ENCODE data around the gene EGR4. TPM values are rescaled to one million over a fixed set of nuclear protein-coding genes. Genes with fewer than 3 reads are reported as not detected.

EGR4 gene
- polyA plus RNA-seq, 2 of the 4 experiments (the other 2 are of a cell fraction), result 0.03 TPM; not detected in 1

DNA sequence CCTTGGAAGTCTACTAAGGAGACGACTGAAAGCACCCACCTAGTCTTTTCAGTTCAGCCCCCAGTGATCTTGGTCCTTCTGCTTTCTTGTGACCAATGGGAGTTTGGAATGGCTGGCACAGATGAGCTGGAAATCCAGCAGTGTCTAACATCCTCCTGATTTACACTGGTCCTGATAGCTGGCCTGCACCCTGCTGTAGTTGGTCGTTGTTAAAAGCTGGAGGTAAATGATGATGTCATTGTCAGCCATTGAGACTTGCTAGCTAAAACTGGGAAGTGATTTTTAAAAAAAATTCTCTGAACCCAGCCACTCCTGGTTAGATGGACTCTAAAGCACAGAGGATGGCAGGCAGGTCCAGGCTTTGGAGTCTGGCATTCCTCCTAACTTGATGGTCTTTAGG, 39.9 kb downstream of the EGR4 start:
- no peak overlapping the region for H3K27ac ChIP-seq
- H3K4me2 ChIP-seq, result no peak overlapping the region
- TF ChIP-seq, protein P1, sequence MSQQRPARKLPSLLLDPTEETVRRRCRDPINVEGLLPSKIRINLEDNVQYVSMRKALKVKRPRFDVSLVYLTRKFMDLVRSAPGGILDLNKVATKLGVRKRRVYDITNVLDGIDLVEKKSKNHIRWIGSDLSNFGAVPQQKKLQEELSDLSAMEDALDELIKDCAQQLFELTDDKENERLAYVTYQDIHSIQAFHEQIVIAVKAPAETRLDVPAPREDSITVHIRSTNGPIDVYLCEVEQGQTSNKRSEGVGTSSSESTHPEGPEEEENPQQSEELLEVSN (IDR thresholded peaks at IDR 0.05; ENCODE audit: borderline replicate concordance, low read depth), result no peak
- TF ChIP-seq CBX2 (IDR thresholded peaks at IDR 0.05; ENCODE audit: borderline replicate concordance, low read depth) (no peak), RAD21 (conservative IDR thresholded peaks at IDR 0.05 in 1 of 2, IDR thresholded peaks at IDR 0.05 in 1 of 2) (no peak), MYC (IDR thresholded peaks at IDR 0.05; ENCODE audit: borderline replicate concordance, low read length) (no peak), ZNF302 (CRISPR knock-in tag; IDR thresholded peaks at IDR 0.05) (no peak), NR3C1 (IDR thresholded peaks at IDR 0.05) (no peak), CEBPB (IDR thresholded peaks at IDR 0.05) (no peak)
- FAIRE-seq, result no peak
- no peak for ATAC-seq
- no peaks in the 10 kb centered on the region for H3K4me1 ChIP-seq
- H3K4me3 ChIP-seq, result no peak overlapping the region
- ChIA-PET CTCF (interaction anchor here (0.7 to 2.2 kb wide), 8 partner anchors 9 to 107 kb away, joined by 3 to 9 read pairs (median 4); no protein-coding TSS in a partner anchor), POLR2A (interaction anchor here (0.8 to 3.2 kb wide), 2 partner anchors 15 to 20 kb away, joined by 3 to 12 read pairs; partner anchors contain the start of genes CCT7 and PRADC1)
- H3K9me3 ChIP-seq, result no peaks in the 10 kb centered on the region
- no peak for DNase-seq (ENCODE audit: low read depth in 1 of 2, low spot score in 1 of 2)
- 77% methylated on average over 2 of the region's 2 CpGs for WGBS (ENCODE audit: missing lambda C conversion rate)

DNA sequence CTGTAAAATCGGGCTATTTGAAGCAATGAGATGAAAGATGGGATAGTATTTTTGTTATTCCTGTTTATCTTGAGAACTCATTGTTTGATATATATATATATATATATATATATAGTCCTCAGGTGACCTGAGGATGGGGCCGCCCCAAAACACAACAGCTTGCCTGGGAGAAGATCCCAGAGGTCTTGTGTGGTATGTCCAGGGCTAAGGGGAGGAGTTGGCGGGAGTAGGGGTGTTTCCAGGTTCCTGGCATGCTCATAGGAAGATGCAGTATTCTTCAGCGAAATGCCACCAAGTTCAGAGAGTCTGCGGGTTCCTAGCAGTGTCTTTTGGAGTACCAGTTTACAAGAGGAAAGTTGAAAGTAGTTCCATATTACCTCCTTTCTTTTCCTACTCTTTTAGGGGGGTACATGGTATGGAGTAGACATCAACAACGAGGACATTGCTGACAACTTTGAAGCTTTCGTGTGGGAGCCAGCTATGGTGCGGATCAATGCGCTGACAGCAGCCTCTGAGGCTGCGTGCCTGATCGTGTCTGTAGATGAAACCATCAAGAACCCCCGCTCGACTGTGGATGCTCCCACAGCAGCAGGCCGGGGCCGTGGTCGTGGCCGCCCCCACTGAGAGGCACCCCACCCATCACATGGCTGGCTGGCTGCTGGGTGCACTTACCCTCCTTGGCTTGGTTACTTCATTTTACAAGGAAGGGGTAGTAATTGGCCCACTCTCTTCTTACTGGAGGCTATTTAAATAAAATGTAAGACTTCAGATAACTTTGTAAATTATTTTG, 40.9 kb downstream of the EGR4 start:
- ChIA-PET CTCF (interaction anchor here (0.6 to 2.3 kb wide), 8 partner anchors 8 to 75 kb away, joined by 3 to 6 read pairs (median 4); partner anchors contain the start of gene PRADC1), POLR2A (interaction anchor here (3.2 kb wide), 1 partner anchor 19 kb away, joined by 12 read pairs; the partner anchor contains the start of genes CCT7 and PRADC1)
- Histone ChIP-seq H3K4me1 (no peaks in the 10 kb centered on the region), H3K9me3 (no peaks in the 10 kb centered on the region), H3K4me3 (no peak overlapping the region), H3K4me2 (no peak overlapping the region), H3K27ac (no peak overlapping the region)
- WGBS (ENCODE audit: missing lambda C conversion rate), result 94% methylated on average over 17 of the region's 17 CpGs
- DNase-seq (ENCODE audit: low read depth in 1 of 2, low spot score in 1 of 2) (no peak), ATAC-seq (no peak), FAIRE-seq (no peak)
- TF ChIP-seq JUN (IDR thresholded peaks at IDR 0.05) (no peak), HEYL (CRISPR knock-in tag; IDR thresholded peaks at IDR 0.05) (no peak), ZNF302 (CRISPR knock-in tag; IDR thresholded peaks at IDR 0.05) (no peak), HOXA7 (CRISPR knock-in tag; IDR thresholded peaks at IDR 0.05) (no peak), KDM1A (IDR thresholded peaks at IDR 0.05; ENCODE audit: low read depth) (no peak), EHF (CRISPR knock-in tag; IDR thresholded peaks at IDR 0.05) (no peak), HOXB13 (CRISPR knock-in tag; IDR thresholded peaks at IDR 0.05; ENCODE audit: low read depth) (no peak), CBX8 (IDR thresholded peaks at IDR 0.05) (no peak), CEBPB (IDR thresholded peaks at IDR 0.05) (no peak), RFX5 (IDR thresholded peaks at IDR 0.05) (no peak), PHF8 (IDR thresholded peaks at IDR 0.05; ENCODE audit: borderline replicate concordance, low read depth) (no peak), ZSCAN20 (CRISPR knock-in tag; IDR thresholded peaks at IDR 0.05) (no peak)

DNA sequence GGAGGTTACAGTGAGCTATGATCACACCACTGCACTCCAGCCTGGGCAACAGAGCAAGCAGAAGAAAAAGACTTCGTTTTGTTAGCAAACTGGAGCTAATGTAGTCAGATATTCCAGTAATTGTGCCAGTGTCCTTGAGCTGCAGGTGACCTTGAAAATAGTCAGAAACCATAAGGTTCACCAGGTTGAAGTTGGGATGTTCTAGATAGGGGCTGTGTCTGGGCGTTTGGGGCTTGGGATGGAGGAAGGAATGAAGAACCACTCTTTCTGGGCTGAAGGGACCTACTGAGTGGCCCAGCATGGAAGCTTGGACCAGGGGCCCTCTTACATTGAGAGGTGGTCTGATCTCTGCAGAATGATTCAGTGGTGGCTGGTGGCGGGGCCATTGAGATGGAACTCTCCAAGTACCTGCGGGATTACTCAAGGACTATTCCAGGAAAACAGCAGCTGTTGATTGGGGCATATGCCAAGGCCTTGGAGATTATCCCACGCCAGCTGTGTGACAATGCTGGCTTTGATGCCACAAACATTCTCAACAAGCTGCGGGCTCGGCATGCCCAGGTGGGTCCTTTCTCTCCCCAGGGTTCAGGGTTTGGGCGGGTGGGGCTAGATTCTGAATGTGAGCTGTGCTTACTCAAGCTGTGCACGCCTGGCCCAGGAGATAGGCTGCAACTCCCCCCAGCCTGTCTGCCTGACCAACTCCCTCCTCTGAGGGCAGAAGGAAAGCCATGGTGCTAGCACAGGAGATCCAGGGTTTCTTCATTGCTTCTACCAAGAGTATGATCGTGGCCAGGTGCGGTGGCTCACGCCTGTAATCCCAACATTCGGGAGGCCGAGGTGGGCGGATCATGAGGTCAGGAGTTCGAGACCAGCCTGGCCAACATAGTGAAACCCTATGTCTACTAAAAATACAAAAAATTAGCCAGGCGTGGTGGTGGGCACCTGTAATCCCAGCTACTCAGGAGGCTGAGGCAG, 42.2 kb downstream of the EGR4 start:
- H3K4me1 ChIP-seq, result no peaks in the 10 kb centered on the region
- POLR2A ChIA-PET, result interaction anchor here (2.0 kb wide), 1 partner anchor 17 kb away, joined by 7 read pairs; the partner anchor contains the start of gene CCT7
- WGBS (ENCODE audit: missing lambda C conversion rate), result 91% methylated on average over 17 of the region's 17 CpGs
- H3K4me3 ChIP-seq, result no peak overlapping the region
- CTCF ChIA-PET, result interaction anchor here (0.9 to 5.8 kb wide), 10 partner anchors 7 to 74 kb away, joined by 3 to 50 read pairs (median 4); partner anchors contain the start of gene PRADC1
- no peak overlapping the region for H3K4me2 ChIP-seq
- H3K9me3 ChIP-seq, result no peaks in the 10 kb centered on the region
- H3K27ac ChIP-seq, result no peak overlapping the region
- no peak for FAIRE-seq
- no peak for ATAC-seq
- no peak for DNase-seq (ENCODE audit: low read depth in 1 of 2, low spot score in 1 of 2)
- no peak for TF ChIP-seq CBX2 (IDR thresholded peaks at IDR 0.05; ENCODE audit: borderline replicate concordance, low read depth)
- TF ChIP-seq JUN (IDR thresholded peaks at IDR 0.05), result no peak
- TF ChIP-seq NR3C1 (IDR thresholded peaks at IDR 0.05), result no peak
- no peak for TF ChIP-seq KDM5A (IDR thresholded peaks at IDR 0.05)
- TF ChIP-seq SREBF2 (IDR thresholded peaks at IDR 0.05), result no peak
- TF ChIP-seq, protein P2, sequence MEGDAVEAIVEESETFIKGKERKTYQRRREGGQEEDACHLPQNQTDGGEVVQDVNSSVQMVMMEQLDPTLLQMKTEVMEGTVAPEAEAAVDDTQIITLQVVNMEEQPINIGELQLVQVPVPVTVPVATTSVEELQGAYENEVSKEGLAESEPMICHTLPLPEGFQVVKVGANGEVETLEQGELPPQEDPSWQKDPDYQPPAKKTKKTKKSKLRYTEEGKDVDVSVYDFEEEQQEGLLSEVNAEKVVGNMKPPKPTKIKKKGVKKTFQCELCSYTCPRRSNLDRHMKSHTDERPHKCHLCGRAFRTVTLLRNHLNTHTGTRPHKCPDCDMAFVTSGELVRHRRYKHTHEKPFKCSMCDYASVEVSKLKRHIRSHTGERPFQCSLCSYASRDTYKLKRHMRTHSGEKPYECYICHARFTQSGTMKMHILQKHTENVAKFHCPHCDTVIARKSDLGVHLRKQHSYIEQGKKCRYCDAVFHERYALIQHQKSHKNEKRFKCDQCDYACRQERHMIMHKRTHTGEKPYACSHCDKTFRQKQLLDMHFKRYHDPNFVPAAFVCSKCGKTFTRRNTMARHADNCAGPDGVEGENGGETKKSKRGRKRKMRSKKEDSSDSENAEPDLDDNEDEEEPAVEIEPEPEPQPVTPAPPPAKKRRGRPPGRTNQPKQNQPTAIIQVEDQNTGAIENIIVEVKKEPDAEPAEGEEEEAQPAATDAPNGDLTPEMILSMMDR (IDR thresholded peaks at IDR 0.05), result no peak
- TF ChIP-seq, protein P3, sequence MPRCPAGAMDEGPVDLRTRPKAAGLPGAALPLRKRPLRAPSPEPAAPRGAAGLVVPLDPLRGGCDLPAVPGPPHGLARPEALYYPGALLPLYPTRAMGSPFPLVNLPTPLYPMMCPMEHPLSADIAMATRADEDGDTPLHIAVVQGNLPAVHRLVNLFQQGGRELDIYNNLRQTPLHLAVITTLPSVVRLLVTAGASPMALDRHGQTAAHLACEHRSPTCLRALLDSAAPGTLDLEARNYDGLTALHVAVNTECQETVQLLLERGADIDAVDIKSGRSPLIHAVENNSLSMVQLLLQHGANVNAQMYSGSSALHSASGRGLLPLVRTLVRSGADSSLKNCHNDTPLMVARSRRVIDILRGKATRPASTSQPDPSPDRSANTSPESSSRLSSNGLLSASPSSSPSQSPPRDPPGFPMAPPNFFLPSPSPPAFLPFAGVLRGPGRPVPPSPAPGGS (IDR thresholded peaks at IDR 0.05), result no peak
- TF ChIP-seq BHLHE40 (IDR thresholded peaks at IDR 0.05; ENCODE audit: low read depth, low read length), result no peak
- TF ChIP-seq EHMT2 (IDR thresholded peaks at IDR 0.05; ENCODE audit: low read depth), result no peak
- TF ChIP-seq HOXA7 (CRISPR knock-in tag; IDR thresholded peaks at IDR 0.05), result no peak
- TF ChIP-seq CHD4 (IDR thresholded peaks at IDR 0.05; ENCODE audit: borderline replicate concordance), result no peak
- no peak for TF ChIP-seq JUNB (IDR thresholded peaks at IDR 0.05)
- no peak for TF ChIP-seq ZC3H11A (IDR thresholded peaks at IDR 0.05)
